ENCODE data around the gene MPP3.
A peak's percentile ranks its signal among the peaks of the same experiment; 100 is the strongest.
"Not testable (repeated sequence)": the region's sequence is repeated elsewhere in the genome, so short reads cannot be mapped to it uniquely, and the experiment has no call there.

MPP3 gene

GRCh38 chr17:43842975-43843325, 10.0 kb upstream of the MPP3 start:
- no peak for DNase-seq (ENCODE audit: low spot score)
- Histone ChIP-seq H3K4me3 (no peak overlapping the region), H3K27ac (no peak overlapping the region)
- TF ChIP-seq CTCF (IDR thresholded peaks at IDR 0.05) = no peak

DNA sequence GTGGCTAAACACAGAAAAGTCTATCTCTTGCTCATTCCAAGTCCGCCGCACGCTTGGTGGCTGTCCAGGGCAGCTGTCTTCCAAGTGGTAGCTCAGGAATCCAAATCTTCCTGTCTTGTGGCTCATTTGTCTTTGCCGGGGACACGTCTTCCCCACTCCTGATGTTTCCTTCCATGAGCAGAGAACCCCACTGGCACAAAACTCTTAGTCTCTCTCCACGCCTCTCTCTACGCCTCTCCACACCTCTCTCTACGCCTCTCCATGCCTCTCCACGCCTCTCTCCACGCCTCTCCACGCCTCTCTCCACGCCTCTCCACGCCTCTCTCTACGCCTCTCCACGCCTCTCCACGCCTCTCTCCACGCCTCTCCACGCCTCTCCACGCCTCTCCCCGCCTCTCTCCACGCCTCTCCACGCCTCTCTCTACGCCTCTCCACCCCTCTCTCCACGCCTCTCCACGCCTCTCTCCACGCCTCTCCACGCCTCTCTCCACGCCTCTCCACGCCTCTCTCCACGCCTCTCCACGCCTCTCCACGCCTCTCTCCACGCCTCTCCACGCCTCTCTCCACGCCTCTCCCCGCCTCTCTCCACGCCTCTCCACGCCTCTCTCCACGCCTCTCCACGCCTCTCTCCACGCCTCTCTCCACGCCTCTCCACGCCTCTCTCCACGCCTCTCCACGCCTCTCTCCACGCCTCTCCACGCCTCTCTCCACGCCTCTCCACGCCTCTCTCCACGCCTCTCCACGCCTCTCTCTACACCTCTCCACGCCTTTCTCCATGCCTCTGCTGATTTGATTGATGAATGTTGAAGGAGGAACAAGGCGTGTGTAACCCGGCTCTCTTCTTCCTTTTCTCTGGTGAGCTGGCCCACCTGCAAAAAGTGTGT, 9.4 kb upstream of the MPP3 start:
- H3K4me3 ChIP-seq; H3K27ac ChIP-seq; DNase-seq (ENCODE audit: low spot score): not testable (repeated sequence)

DNA sequence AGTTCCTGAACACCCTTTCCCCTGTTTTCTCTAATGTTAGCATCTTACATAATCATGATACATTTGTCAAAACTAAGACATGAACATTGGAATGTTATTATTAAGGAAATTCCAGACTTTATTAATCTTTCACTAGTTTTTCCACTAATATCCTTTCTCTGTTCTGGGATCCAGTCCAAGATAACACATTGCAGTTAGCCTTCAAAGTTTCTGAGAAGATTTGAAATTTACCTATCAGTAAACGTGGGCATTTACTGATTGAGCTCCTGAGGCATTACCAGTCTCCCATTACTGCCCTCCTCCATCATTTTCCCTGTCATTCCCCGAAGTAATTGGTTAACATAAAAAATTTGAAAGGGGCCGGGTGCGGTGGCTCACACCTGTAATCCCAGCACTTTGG, 8.3 kb upstream of the MPP3 start:
- Histone ChIP-seq H3K4me3 (no peak overlapping the region), H3K27ac (no peak overlapping the region)
- no peak for TF ChIP-seq CTCF (IDR thresholded peaks at IDR 0.05)

GRCh38 chr17:43840814-43841213, 7.9 kb upstream of the MPP3 start:
- no peak overlapping the region for H3K27ac ChIP-seq
- H3K4me3 ChIP-seq = no peak overlapping the region
- DNase-seq (ENCODE audit: low spot score) = no peak
- TF ChIP-seq CTCF (IDR thresholded peaks at IDR 0.05) = no peak

More for the DNA sequence above, 8.3 kb upstream of the MPP3 start:
- DNase-seq (ENCODE audit: low spot score) = no peak

- TF ChIP-seq CTCF (IDR thresholded peaks at IDR 0.05) = no peak
- Histone ChIP-seq H3K4me3 (no peak overlapping the region), H3K27ac (no peak overlapping the region)
- no peak for DNase-seq (ENCODE audit: low spot score)
These were observed 6.7 kb upstream of the MPP3 start for GRCh38 chr17:43839670-43840108.

DNA sequence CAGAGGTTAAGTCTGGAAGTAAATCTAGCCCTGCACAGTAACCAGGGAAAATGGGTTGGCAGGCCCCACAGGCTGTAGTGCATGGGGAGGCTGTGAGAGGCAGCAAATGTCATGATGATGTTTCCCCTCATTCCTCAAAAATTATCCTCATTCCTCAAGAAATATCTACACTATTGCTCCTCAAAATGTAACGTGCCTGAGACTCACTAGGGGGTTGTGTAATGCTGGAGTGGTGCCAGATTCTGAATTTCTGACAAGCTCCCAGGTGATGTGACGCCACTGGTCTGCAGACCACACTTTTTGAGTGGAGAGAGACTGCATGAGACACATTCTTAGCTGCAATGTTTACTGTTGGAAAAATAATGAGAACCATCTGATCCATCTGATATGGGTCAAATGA, 1.2 kb upstream of the MPP3 start:
- TF ChIP-seq CTCF (IDR thresholded peaks at IDR 0.05) = no peak
- Histone ChIP-seq H3K27ac (no peak overlapping the region), H3K4me3 (no peak overlapping the region)
- DNase-seq (ENCODE audit: low spot score) = no peak

GRCh38 chr17:43832168-43832975, 574 bp downstream of the MPP3 start:
- no peak for DNase-seq (ENCODE audit: low spot score)
- TF ChIP-seq CTCF (IDR thresholded peaks at IDR 0.05) = no peak
- Histone ChIP-seq H3K4me3 (peak overlapping the region; percentile 97), H3K27ac (peak overlapping the region; percentile 71 to 86)

Measured in coronary artery (tissue), 2 donors.